ENCODE data around the gene ATE1.

ATE1 gene

GRCh38 chr10:121851786-121852185 lies 76.0 kb downstream of the ATE1 start:
- no peaks in the 10 kb centered on the region for H3K27me3 ChIP-seq
- no peak overlapping the region for H3K4me3 ChIP-seq (ENCODE audit: low read depth in 1 of 2, low read length in 1 of 2)
- no peaks in the 10 kb centered on the region for H3K9me3 ChIP-seq
- H3K4me1 ChIP-seq (ENCODE audit: control insufficient read depth in 1 of 2, insufficient read depth in 1 of 2, low read depth in 1 of 2, low read length in 1 of 2): peaks cover 11 to 14% of the 10 kb centered on the region in 2 experiments
- TF ChIP-seq CTCF (IDR thresholded peaks at IDR 0.05): no peak
- no peak overlapping the region for H3K27ac ChIP-seq
- H3K36me3 ChIP-seq: peaks cover 30% of the 10 kb centered on the region

GRCh38 chr10:121848082-121848481 lies 79.7 kb downstream of the ATE1 start:
- Histone ChIP-seq H3K27ac (no peak overlapping the region), H3K27me3 (no peaks in the 10 kb centered on the region), H3K36me3 (peaks cover 33% of the 10 kb centered on the region), H3K4me3 (ENCODE audit: low read depth in 1 of 2, low read length in 1 of 2) (no peak overlapping the region), H3K9me3 (no peaks in the 10 kb centered on the region), H3K4me1 (ENCODE audit: control insufficient read depth in 1 of 2, insufficient read depth in 1 of 2, low read depth in 1 of 2, low read length in 1 of 2) (no peaks in the 10 kb centered on the region)
- TF ChIP-seq CTCF (IDR thresholded peaks at IDR 0.05): no peak

- H3K27ac ChIP-seq: no peak overlapping the region
- TF ChIP-seq CTCF (IDR thresholded peaks at IDR 0.05): no peak
- H3K9me3 ChIP-seq: no peaks in the 10 kb centered on the region
- H3K36me3 ChIP-seq: peaks cover 33% of the 10 kb centered on the region
- H3K4me3 ChIP-seq (ENCODE audit: low read depth in 1 of 2, low read length in 1 of 2): no peak overlapping the region
- no peaks in the 10 kb centered on the region for H3K4me1 ChIP-seq (ENCODE audit: control insufficient read depth in 1 of 2, insufficient read depth in 1 of 2, low read depth in 1 of 2, low read length in 1 of 2)
- no peaks in the 10 kb centered on the region for H3K27me3 ChIP-seq
Measured at GRCh38 chr10:121846555-121846954, 81.3 kb downstream of the ATE1 start.

- Histone ChIP-seq H3K4me1 (ENCODE audit: control insufficient read depth in 1 of 2, insufficient read depth in 1 of 2, low read depth in 1 of 2, low read length in 1 of 2) (no peaks in the 10 kb centered on the region), H3K27me3 (no peaks in the 10 kb centered on the region)
- TF ChIP-seq CTCF (IDR thresholded peaks at IDR 0.05): no peak
Measured at GRCh38 chr10:121845044-121845784, 82.6 kb downstream of the ATE1 start.

GRCh38 chr10:121844537-121844936 lies 83.3 kb downstream of the ATE1 start:
- H3K27ac ChIP-seq: no peak overlapping the region
- no peaks in the 10 kb centered on the region for H3K9me3 ChIP-seq
- H3K4me1 ChIP-seq (ENCODE audit: control insufficient read depth in 1 of 2, insufficient read depth in 1 of 2, low read depth in 1 of 2, low read length in 1 of 2): no peaks in the 10 kb centered on the region
- H3K27me3 ChIP-seq: no peaks in the 10 kb centered on the region
- no peak overlapping the region for H3K4me3 ChIP-seq (ENCODE audit: low read depth in 1 of 2, low read length in 1 of 2)
- no peak for TF ChIP-seq CTCF (IDR thresholded peaks at IDR 0.05)
- H3K36me3 ChIP-seq: peaks cover 26% of the 10 kb centered on the region

More at GRCh38 chr10:121845044-121845784, 82.6 kb downstream of the ATE1 start:
- Histone ChIP-seq H3K27ac (no peak overlapping the region), H3K4me3 (ENCODE audit: low read depth in 1 of 2, low read length in 1 of 2) (no peak overlapping the region), H3K9me3 (no peaks in the 10 kb centered on the region), H3K36me3 (peaks cover 30% of the 10 kb centered on the region)
